ENCODE results near the gene NPR1.

GRCh38 chr1:153685544-153686340 lies 7.3 kb downstream of the NPR1 start:
- TF ChIP-seq CTCF (IDR thresholded peaks at IDR 0.05 in 8 of 11, conservative IDR thresholded peaks at IDR 0.05 in 3 of 11) (no peak), POLR2A (IDR thresholded peaks at IDR 0.05) (no peak), POLR2AphosphoS5 (IDR thresholded peaks at IDR 0.05) (no peak)
